GM19328 (cell line): ENCODE measurements around the gene KIRREL3.
"Not testable (repeated sequence)": the region's sequence is repeated elsewhere in the genome, so short reads cannot be mapped to it uniquely, and the experiment has no call there.

Experiments used
- ATAC-seq: cut with Tn5 transposase; IDR thresholded peaks from one replicate; pipeline ENCODE4 v1.9.1; 2021; ENCODE audit warnings: mild to moderate bottlenecking, moderate library complexity; ENCODE audit not compliant: unreplicated experiment

The KIRREL3 gene

GRCh38 chr11:126381960-126382359, 618.6 kb downstream of the KIRREL3 start:
- ATAC-seq = not testable (repeated sequence)

DNA sequence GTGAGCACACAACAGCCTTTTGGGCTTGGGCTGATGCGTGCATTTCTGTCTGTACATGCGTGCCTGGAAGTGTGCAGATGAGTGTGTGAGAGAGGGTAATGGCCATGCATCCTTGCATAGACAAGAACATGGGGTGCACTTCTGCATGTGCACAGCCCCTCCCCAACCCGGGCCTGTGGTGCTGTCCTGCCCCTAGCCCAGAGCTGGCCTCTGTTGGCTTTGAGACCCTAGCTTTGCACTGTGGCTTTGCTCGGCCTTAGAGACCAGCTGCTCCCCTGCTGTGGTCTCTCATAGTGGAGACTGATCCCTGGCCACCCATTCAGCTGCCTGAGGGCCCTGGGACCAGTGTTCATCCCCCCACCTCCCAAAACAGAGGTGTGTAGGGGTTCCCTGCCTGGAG, 619.7 kb downstream of the KIRREL3 start:
- ATAC-seq = no peak

DNA sequence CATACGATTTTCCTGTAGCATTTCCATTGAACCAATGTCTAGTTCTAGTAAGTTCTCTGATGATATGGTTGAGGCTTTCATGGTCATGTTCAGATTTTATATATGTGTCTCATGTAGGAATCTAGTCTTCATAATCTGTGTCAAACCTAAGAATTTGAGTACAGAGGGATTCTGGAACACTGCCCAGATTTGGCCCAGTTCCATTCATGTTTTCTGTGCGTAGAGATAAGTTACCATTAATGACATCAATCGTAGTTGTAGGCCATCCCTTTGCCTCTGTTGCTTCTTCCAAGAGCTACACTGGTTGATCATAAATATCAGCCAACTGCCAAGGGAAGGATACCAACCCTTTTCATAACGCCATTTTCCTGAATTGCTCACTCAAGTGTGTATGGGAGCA, 621.8 kb downstream of the KIRREL3 start:
- no peak for ATAC-seq

DNA sequence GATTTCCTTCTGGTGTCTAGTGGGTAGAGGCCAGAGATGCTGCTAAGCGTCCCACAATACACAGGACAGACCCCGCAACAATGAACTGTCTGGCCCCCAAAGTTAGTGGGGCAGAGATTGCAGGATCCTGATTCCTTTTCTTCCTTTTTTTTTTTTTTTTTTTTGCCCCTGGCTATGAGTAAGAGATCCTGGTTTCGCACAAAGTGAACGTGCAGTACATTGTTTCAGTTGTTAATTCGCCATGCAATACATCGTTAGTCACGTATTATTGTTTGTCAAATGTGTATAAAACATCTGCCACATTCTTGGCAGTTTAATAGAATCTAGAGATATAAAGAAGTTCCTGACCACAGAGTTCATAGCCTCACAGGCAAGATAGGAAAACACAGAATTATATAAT, 624.8 kb downstream of the KIRREL3 start:
- no peak for ATAC-seq

DNA sequence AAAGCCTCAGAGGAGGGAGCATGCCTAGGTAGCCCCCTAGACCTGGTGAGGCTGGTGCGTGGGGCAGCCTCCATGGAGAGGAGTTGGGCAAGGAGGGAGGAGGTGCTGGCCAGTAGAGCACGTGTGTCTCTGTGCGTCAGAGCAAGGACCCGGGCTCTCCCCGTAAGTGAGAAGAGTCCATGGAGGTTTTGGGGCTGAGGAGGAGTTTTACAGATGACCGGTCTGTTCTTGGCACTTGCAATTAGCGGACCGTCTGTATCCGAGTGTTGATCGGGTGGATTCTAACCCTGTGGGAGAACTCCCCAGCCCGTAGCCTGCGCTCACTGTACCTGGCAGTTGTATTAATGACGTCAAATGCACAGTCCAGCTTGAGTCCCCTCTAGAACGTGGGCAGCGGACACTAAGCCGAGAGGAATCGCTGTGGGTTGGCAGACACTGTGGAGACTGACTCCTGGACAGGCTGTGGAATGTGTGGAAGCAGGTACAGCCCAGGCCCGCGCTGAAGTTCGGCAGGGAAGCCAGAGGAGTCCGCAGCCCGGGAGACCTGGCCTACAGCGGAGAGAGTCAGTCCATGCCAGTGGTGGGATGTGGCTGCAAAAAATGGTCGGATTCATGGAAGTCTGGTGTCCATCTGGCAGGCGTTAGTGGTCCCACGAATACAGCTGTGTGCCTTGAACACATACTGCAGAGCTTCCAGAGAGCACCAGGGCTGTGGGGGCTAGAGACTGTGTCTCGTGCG, 625.8 kb downstream of the KIRREL3 start:
- ATAC-seq = not testable (repeated sequence)

DNA sequence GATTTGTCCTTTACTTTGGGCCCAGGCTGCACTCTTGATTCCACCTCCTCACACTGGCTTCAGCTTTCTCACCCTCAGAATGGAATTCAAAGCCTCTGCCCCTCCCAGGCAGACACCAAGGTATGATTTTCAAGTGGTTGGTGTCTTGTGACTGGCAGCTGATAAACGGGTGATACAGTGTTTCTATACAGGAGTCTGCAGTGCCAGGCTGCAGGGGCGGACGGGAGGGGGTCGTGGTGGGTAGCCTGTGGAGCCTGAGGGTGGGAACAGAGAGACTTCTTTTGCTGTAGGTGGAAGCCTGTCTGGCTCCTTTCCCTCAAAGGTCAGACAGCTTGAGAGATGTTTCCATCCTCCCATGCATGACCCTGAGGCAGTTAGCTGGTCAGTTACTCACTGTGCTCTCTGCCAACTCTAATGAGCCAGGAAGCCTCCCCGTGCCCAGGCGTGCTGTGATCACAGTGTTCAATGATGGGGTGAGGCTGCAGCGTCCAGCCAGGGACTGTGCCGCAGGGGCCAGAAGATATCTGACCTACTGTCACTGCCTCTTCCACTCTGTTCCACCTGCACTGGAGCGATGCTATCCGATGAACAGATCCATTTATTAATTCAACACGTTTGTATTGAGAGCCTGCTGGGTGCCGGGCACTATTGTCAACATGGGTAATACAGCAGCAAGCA, 627.0 kb downstream of the KIRREL3 start:
- not testable (repeated sequence) for ATAC-seq
